Activated CD4-positive, CD25-positive, alpha-beta regulatory T cell treated with anti-CD3 and anti-CD28 coated beads, Interleukin-2, amount 50 U/mL, for 24 hours (primary cell): Measurements from ENCODE around the gene KLHL12.

Experiments
- ATAC-seq, 2 donors: fragments of 150-1000 bp; cut with Tn5 transposase; one replicate each; pipeline ENCODE4 v1.10.0; 2021; ENCODE audit warnings: mild to moderate bottlenecking in 1 of 2, moderate library complexity in 1 of 2

KLHL12 gene

DNA sequence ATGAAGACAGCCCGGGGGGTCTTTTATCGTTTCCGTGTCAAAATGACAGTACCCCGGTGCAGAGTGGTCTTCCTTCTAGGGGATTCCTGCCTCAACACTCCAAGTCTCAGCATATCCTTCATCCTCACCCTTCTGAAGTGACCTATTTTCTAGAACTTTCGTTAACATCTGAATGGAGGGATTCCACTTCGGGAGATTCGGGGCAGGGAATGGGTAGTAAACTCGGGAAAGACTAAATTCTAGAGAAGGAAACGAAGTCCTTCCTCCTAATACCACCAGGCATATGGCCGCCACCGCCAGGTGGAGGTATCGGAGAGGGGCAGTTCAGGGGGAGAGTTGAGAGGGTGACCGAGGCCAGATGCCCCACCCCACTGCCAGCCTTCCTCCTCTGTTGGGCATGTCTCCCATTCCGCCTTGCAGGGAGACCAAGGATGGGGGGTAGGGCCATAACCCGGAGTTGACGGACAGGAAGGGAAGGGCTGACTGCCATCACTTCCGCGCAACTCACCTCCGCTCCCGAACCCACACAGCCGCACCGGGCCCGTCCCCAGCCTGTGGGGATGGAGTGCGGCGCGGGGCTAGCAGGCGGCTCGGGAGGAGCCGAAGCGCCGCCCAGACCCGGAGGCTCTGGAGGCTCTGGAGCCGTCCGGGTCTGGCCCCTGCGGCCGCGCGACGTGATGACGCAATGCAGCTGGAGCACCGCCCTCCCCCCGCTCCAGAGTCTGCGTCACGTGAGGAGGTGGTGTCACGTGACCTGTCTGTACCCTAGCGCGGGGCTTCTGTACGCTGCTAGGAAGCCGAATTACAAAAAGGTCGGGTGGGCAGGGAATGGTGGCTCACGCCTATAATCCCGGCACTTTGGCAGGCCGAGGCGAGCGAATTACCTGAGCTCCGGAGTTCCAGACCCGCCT is at the start of gene KLHL12:
KLHL12 (minus strand) TSS at position 654 of the 911 bp plus-strand sequence. CDS start 2,072 bp downstream, outside the sequence.
- peak; percentile 96 for ATAC-seq

GRCh38 chr1:202976633-202977032 is 49.6 kb upstream of the KLHL12 start:
- no peak for ATAC-seq

DNA sequence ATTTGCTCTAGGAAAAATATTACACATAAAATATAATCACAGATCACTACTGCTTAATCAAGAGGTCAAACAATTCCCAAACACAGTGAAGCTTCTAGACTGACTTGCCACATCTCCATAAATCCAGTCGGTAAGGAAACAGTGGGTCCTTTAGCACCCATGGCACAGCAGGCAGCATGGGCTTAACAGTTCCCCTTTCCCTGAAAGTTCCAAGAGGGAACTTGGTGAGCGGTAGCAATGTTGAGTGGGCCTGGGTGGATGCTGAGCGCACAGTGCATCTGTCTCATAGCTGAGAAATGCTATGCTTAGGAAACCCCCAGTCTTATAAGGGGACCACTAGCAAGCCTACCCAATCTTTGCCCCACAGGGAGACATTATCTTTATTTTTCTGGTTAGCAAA is 47.8 kb upstream of the KLHL12 start:
- ATAC-seq = no peak

- no peak for ATAC-seq
These were observed 45.0 kb upstream of the KLHL12 start for GRCh38 chr1:202972046-202972445.

DNA sequence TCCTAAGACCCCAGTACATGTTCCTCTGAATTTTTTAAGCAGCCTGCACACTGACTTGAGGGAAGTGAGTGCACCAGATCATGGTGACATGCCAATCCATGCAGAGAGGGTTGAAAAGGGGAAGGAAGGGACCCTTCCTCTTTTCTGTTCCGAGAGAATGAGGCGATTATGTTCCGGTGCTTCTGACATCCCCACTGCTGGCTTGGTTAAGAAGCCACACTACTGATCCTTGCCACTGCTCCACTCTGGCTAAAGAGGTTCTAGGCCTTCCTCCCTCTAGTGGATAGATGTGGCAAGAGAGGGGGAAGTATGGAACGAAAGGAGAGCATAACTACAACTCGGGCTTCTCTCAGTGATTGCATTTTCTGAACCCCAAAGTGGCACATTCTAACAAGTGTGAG is 41.9 kb upstream of the KLHL12 start:
- ATAC-seq = peak; percentile 34 to 50

DNA sequence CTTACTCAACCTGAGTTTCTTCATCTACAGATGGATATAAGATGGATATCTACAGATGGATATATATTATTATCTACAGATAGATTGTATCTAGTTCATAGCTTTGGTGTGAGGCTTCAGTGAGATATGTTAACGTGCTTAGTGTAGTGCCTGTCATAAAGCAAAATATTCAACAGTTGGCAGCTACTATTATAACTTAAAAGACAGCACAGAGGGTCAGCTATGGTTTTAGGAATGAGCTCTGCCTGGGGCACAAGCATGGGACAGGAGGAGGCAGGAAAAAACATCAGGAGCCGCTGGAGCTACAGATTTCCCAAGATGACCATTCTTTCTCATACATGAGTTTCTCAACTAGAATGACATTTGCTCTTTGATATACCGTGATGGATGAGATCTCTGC is 41.3 kb upstream of the KLHL12 start:
- ATAC-seq = no peak

DNA sequence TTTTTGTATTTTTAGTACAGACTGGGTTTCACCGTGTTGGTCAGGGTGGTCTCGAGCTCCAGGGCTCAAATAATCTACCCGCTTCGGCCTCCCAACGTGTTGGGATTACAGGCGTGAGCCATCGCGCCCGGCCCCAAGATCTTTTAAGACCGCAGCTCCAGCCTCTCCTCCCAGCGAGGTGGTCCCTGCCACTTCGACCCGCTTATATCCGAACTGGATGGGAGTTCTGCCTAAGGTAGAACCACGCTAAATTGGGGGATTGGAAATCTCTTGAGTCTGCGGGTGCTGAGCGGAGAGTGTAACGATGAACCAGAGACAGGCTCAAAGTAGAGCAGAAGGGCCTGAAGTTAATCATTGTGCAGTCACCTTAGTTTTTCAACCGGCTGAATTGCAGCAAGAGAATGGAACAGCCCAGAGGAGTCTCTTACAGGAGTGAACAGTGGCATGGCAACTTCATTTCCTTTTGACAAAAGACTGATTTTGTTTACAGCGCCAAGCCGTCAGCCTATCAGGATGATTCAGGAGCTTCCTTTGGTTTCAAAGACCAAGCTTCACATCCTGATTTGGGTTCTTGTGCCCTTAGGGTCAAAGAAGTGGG is 40.7 kb upstream of the KLHL12 start:
- ATAC-seq = peak in 1 of 2 donors; percentile 1

- no peak for ATAC-seq
These were observed 39.2 kb upstream of the KLHL12 start for GRCh38 chr1:202966006-202966898.

GRCh38 chr1:202965422-202965821 is 38.4 kb upstream of the KLHL12 start:
- no peak for ATAC-seq

GRCh38 chr1:202964791-202965410 is 37.9 kb upstream of the KLHL12 start:
- no peak for ATAC-seq

- no peak for ATAC-seq
These were observed 34.3 kb upstream of the KLHL12 start for GRCh38 chr1:202961220-202961880.

GRCh38 chr1:202959276-202959620 is 32.2 kb upstream of the KLHL12 start:
- no peak for ATAC-seq

DNA sequence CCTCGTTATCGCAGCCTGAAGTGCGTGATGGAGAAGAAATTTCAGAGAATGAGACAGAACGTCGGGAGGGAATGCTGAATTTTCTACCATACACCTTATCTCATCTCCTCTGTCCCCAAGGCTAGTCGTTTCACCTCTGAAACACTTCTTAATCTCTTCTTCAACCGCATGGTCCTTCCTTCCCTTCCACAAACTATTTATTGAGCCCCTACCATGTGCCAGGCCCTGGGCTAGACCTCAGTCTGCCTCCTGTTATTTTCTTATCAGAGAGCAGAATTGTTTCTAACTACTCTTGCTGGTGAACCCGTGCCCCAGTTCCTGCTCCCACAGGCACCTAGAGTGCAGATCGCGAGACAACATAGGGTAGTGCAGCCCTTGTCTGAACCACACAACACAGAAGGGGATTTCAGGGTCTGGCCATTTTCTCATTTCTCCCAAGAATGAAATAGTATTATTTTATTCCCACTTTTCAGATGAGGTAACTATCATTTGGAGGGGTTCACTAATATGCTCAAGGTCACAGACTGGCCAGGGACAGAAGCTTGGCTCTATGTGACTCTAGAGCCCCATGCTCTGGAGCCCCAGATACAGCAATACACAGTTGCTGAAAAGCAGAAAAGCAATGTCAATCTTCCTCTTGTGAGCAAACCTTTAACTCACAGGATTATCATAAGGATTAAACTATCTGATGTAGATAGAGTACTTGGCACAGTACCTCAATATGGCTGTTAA is 31.7 kb upstream of the KLHL12 start:
- ATAC-seq = no peak

GRCh38 chr1:202957733-202958543 is 30.9 kb upstream of the KLHL12 start, which contains the start of gene ADIPOR1:
TSS of gene ADIPOR1 (minus strand) at chr1:202958312. CDS start at chr1:202951070, 7,242 bp downstream.
- peak; percentile 99 to 100 for ATAC-seq

DNA sequence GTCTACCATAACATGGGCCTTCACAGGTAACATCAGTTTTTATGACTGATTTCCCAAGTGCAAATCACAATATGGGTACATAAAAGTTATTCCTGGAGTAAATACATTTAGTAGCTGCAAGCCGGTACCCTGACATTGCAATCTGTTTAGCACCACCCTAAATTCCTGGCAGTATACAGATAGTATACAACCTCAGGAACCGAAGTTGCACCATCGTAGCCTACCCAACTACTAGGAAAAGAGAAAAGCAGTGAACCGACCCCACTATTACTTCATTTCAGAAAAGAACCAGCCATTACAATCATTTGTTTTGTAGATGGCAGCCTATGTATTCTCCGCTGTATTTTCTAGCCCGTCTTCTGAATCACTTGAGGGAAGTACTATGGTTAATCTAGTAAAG is 29.9 kb upstream of the KLHL12 start:
- no peak for ATAC-seq

GRCh38 chr1:202954057-202954745 is 27.2 kb upstream of the KLHL12 start:
- ATAC-seq = no peak

DNA sequence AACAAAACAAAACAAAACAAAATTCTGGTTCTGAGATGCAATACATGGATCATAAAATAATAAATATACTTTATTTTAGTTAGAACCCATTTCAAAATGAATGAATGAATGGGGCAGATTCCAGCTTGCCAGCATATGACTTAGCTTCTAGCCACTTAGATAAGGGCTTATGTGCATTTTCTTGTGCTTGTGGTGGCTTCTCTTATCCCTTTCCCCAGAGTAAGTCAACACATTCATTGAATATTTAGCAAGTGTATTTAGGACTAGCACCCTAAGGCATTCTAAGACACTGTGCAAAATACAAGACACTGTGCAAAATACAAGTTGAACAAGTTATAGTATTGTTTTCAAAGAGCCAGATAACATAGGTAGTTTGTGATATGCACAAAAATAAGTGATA is 26.4 kb upstream of the KLHL12 start:
- ATAC-seq = no peak

GRCh38 chr1:202952818-202953217 is 25.8 kb upstream of the KLHL12 start:
- ATAC-seq = peak; percentile 50 to 76

DNA sequence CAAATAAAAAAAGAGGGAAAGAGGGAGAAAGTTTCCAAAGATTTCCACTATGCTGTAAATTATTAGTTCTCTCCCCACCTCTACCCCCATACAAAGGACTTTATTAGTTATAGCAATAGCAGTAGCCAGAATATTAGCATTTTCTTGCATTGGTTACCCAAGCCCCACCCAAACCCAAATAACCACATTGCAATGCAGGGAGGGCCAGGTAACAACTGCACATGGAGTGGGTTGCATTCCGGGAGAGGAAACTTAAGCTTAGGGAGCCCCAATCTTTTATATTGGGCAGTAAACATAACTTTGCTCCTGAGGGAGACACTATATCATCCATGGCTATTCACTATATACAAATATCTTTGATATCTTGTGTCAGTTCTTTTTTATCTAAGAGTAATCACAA is 25.1 kb upstream of the KLHL12 start:
- no peak for ATAC-seq

GRCh38 chr1:202951437-202951836 is 24.4 kb upstream of the KLHL12 start:
- no peak for ATAC-seq
